ENCODE results near the gene C1orf141. TPM values are rescaled to one million over a fixed set of nuclear protein-coding genes. Genes with fewer than 3 reads are reported as not detected.

Gene C1orf141
- polyA plus RNA-seq, 1 donor (not counting 4 experiments of a cell fraction or from before 2014, with no cell fraction given), result not detected

GRCh38 chr1:67089685-67090208 is 45.0 kb downstream of the C1orf141 start:
- DNase-seq (ENCODE audit: low read depth, low spot score) (no peak), FAIRE-seq (no peak)
- H3K4me1 ChIP-seq (ENCODE audit: control insufficient read depth, extremely low read depth, insufficient read depth, low read length), result no peaks in the 10 kb centered on the region
- no peak overlapping the region for H3K27ac ChIP-seq (ENCODE audit: control insufficient read depth, insufficient read depth, low read length)
- H3K27me3 ChIP-seq (ENCODE audit: control insufficient read depth, extremely low read depth, insufficient read depth, low read length), result no peaks in the 10 kb centered on the region
- H3K9me1 ChIP-seq (ENCODE audit: control insufficient read depth, extremely low read depth, insufficient read depth, low read length), result no peaks in the 10 kb centered on the region
- H3K9ac ChIP-seq (ENCODE audit: control insufficient read depth, extremely low read depth, insufficient read depth, low read length), result no peak overlapping the region
- H3K4me2 ChIP-seq (ENCODE audit: control insufficient read depth, extremely low read depth, insufficient read depth, low read depth, low read length), result no peak overlapping the region
- no peak overlapping the region for H2AFZ ChIP-seq (ENCODE audit: control insufficient read depth, low read length)
- no peaks in the 10 kb centered on the region for H4K20me1 ChIP-seq (ENCODE audit: control insufficient read depth, extremely low read depth, insufficient read depth, low read length)
- H3K36me3 ChIP-seq (ENCODE audit: control insufficient read depth in 2 of 2, extremely low read depth in 1 of 2, insufficient read depth in 2 of 2, low read length in 2 of 2), result no peaks in the 10 kb centered on the region
- no peaks in the 10 kb centered on the region for H3K79me2 ChIP-seq (ENCODE audit: control insufficient read depth, insufficient read depth, low read length)
- no peaks in the 10 kb centered on the region for H3K9me3 ChIP-seq (ENCODE audit: control insufficient read depth, low read depth, low read length)
- TF ChIP-seq EZH2 (IDR thresholded peaks at IDR 0.05; ENCODE audit: low read length), result no peak
- no peak for TF ChIP-seq CTCF (optimal IDR thresholded peaks at IDR 0.05 in 1 of 3, IDR thresholded peaks at IDR 0.05 in 1 of 3, conservative IDR thresholded peaks at IDR 0.05 in 1 of 3; ENCODE audit: extremely low read depth in 1 of 3, insufficient read depth in 2 of 3, low read length in 3 of 3)
- dilution Hi-C loops (cut with MboI; ENCODE audit: extremely low pct_ligation_motif_present, low sequenced_read_pairs), result no loop called here
- H3K4me3 ChIP-seq (ENCODE audit: control insufficient read depth in 2 of 3, extremely low read depth in 1 of 3, insufficient read depth in 2 of 3, low read depth in 1 of 3, low read length in 3 of 3), result no peak overlapping the region

- Histone ChIP-seq H3K27me3 (ENCODE audit: control insufficient read depth, extremely low read depth, insufficient read depth, low read length) (no peaks in the 10 kb centered on the region), H3K9ac (ENCODE audit: control insufficient read depth, extremely low read depth, insufficient read depth, low read length) (no peak overlapping the region), H3K4me1 (ENCODE audit: control insufficient read depth, extremely low read depth, insufficient read depth, low read length) (no peaks in the 10 kb centered on the region), H3K36me3 (ENCODE audit: control insufficient read depth in 2 of 2, extremely low read depth in 1 of 2, insufficient read depth in 2 of 2, low read length in 2 of 2) (no peaks in the 10 kb centered on the region), H3K27ac (ENCODE audit: control insufficient read depth, insufficient read depth, low read length) (no peak overlapping the region), H3K79me2 (ENCODE audit: control insufficient read depth, insufficient read depth, low read length) (no peaks in the 10 kb centered on the region), H4K20me1 (ENCODE audit: control insufficient read depth, extremely low read depth, insufficient read depth, low read length) (no peaks in the 10 kb centered on the region), H3K4me3 (ENCODE audit: control insufficient read depth in 2 of 3, extremely low read depth in 1 of 3, insufficient read depth in 2 of 3, low read depth in 1 of 3, low read length in 3 of 3) (no peak overlapping the region), H2AFZ (ENCODE audit: control insufficient read depth, low read length) (no peak overlapping the region), H3K4me2 (ENCODE audit: control insufficient read depth, extremely low read depth, insufficient read depth, low read depth, low read length) (no peak overlapping the region), H3K9me3 (ENCODE audit: control insufficient read depth, low read depth, low read length) (no peaks in the 10 kb centered on the region), H3K9me1 (ENCODE audit: control insufficient read depth, extremely low read depth, insufficient read depth, low read length) (no peaks in the 10 kb centered on the region)
- no peak for TF ChIP-seq EZH2 (IDR thresholded peaks at IDR 0.05; ENCODE audit: low read length)
- TF ChIP-seq CTCF (optimal IDR thresholded peaks at IDR 0.05 in 1 of 3, IDR thresholded peaks at IDR 0.05 in 1 of 3, conservative IDR thresholded peaks at IDR 0.05 in 1 of 3; ENCODE audit: extremely low read depth in 1 of 3, insufficient read depth in 2 of 3, low read length in 3 of 3), result no peak
- FAIRE-seq, result no peak
- DNase-seq (ENCODE audit: low read depth, low spot score), result no peak
- dilution Hi-C loops (cut with MboI; ENCODE audit: extremely low pct_ligation_motif_present, low sequenced_read_pairs), result no loop called here
Observed at GRCh38 chr1:67088440-67088839, 46.3 kb downstream of the C1orf141 start.
